MM.1S (cell line): ENCODE results near the gene DZANK1.

Experiments
- EZH2 ChIP-seq: fragments of 300-600 bp; sonication (generic); optimal IDR thresholded peaks from 2 replicates; pipeline ENCODE3; 2017; ENCODE audit warnings: low read depth, mild to moderate bottlenecking, antibody characterized with exemption, low read length, mixed read lengths
- EZH2phosphoT487 ChIP-seq: fragments of 300-600 bp; sonication (generic); IDR thresholded peaks from 2 replicates; pipeline ENCODE4 v1.6.1; 2018; ENCODE audit warnings: antibody characterized with exemption, low read length
- TF ChIP-seq, protein P1 (sequence below): fragments of 300-600 bp; sonication (generic); IDR thresholded peaks from 2 replicates; pipeline ENCODE4 v1.5.1; 2016; ENCODE audit warnings: antibody characterized with exemption, low read length, mixed read lengths

- TF ChIP-seq EZH2phosphoT487: no peak
- no peak for TF ChIP-seq EZH2
- TF ChIP-seq, protein P1, sequence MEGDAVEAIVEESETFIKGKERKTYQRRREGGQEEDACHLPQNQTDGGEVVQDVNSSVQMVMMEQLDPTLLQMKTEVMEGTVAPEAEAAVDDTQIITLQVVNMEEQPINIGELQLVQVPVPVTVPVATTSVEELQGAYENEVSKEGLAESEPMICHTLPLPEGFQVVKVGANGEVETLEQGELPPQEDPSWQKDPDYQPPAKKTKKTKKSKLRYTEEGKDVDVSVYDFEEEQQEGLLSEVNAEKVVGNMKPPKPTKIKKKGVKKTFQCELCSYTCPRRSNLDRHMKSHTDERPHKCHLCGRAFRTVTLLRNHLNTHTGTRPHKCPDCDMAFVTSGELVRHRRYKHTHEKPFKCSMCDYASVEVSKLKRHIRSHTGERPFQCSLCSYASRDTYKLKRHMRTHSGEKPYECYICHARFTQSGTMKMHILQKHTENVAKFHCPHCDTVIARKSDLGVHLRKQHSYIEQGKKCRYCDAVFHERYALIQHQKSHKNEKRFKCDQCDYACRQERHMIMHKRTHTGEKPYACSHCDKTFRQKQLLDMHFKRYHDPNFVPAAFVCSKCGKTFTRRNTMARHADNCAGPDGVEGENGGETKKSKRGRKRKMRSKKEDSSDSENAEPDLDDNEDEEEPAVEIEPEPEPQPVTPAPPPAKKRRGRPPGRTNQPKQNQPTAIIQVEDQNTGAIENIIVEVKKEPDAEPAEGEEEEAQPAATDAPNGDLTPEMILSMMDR: no peak
Measured at GRCh38 chr20:18511571-18511970, 44.7 kb upstream of the DZANK1 start.
